Upper lobe of right lung (tissue), 1 donor: Measurements from ENCODE around the gene ZDHHC11. TPM values are rescaled to one million over a fixed set of nuclear protein-coding genes. Genes with fewer than 3 reads are reported as not detected.
A peak's percentile ranks its signal among the peaks of the same experiment; 100 is the strongest.
"Not testable (repeated sequence)": the region's sequence is repeated elsewhere in the genome, so short reads cannot be mapped to it uniquely, and the experiment has no call there.

Source experiments
- ATAC-seq: fragments of 200-7000 bp; cut with Tn5 transposase; one replicate; pipeline ENCODE4 v1.9.1; 2020; ENCODE audit warnings: mild to moderate bottlenecking, moderate library complexity
- DNase-seq: peaks from one replicate; pipeline ENCODE4 v3.0.0-alpha.2; 2020
- H3K27ac ChIP-seq: fragments of 200-600 bp; one replicate; pipeline ENCODE4 v1.8.0; 2022
- H3K27me3 ChIP-seq: fragments of 200-600 bp; one replicate; pipeline ENCODE4 v1.8.0; 2022; ENCODE audit warnings: mild to moderate bottlenecking
- H3K36me3 ChIP-seq: fragments of 200-600 bp; one replicate; pipeline ENCODE4 v1.8.0; 2022
- H3K4me1 ChIP-seq: fragments of 200-600 bp; one replicate; pipeline ENCODE4 v1.8.0; 2022
- H3K4me3 ChIP-seq: fragments of 200-600 bp; one replicate; pipeline ENCODE4 v1.8.0; 2022; ENCODE audit warnings: mild to moderate bottlenecking
- H3K9me3 ChIP-seq: fragments of 200-600 bp; one replicate; pipeline ENCODE4 v1.8.0; 2022
- intact Hi-C: fragments of 100-400 bp; cut with DNase I; formaldehyde crosslinking; loops from one replicate; pipeline ENCODE4 v1.11.0; 2022
- total RNA-seq: library from RNA; stranded (reverse); fragmentation: NEBNext Ultra II Directional; extraction: Animal tissue kit (Norgen Biotek cat#: 25700); gene quantifications from one replicate; pipeline ENCODE4 v1.2.1, GENCODE V29; 2021
- TF ChIP-seq, protein P1 (sequence below): fragments of 200-600 bp; IDR thresholded peaks from one replicate; pipeline ENCODE4 v1.8.0; 2022; ENCODE audit warnings: antibody characterized with exemption
- donor health status: DM: no; HTN: yes; CAD: no; lungs with severe emphysema.

Gene ZDHHC11
- total RNA-seq, 1 donor from 2014 or later, result 12.6 TPM

DNA sequence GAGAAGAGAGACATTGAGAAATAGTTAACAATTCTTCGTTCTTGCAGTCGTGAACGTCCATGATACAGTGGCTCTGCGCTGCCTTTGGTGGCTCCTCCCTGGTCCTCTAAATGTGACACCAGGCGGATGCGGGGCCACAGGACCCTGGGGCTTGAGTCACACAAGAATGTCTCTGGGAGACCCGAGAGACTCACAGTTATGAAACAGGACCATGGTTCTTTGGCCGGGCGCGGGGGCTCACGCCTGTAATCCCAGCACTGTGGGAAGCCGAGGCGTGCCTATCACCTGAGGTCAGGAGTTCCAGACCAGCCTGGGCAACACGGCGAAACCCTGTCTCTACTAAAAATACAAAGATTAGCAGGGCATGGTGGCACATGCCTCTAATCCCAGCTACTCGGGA lies 767 bp upstream of the ZDHHC11 start:
- Histone ChIP-seq H3K27ac (no peak overlapping the region), H3K27me3 (peaks cover 19% of the 10 kb centered on the region), H3K36me3 (no peaks in the 10 kb centered on the region), H3K4me1 (no peaks in the 10 kb centered on the region), H3K9me3 (no peaks in the 10 kb centered on the region), H3K4me3 (no peak overlapping the region)
- TF ChIP-seq, protein P1, sequence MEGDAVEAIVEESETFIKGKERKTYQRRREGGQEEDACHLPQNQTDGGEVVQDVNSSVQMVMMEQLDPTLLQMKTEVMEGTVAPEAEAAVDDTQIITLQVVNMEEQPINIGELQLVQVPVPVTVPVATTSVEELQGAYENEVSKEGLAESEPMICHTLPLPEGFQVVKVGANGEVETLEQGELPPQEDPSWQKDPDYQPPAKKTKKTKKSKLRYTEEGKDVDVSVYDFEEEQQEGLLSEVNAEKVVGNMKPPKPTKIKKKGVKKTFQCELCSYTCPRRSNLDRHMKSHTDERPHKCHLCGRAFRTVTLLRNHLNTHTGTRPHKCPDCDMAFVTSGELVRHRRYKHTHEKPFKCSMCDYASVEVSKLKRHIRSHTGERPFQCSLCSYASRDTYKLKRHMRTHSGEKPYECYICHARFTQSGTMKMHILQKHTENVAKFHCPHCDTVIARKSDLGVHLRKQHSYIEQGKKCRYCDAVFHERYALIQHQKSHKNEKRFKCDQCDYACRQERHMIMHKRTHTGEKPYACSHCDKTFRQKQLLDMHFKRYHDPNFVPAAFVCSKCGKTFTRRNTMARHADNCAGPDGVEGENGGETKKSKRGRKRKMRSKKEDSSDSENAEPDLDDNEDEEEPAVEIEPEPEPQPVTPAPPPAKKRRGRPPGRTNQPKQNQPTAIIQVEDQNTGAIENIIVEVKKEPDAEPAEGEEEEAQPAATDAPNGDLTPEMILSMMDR, result no peak
- intact Hi-C loops, result no loop called here
- ATAC-seq (no peak), DNase-seq (peak; percentile 47)

DNA sequence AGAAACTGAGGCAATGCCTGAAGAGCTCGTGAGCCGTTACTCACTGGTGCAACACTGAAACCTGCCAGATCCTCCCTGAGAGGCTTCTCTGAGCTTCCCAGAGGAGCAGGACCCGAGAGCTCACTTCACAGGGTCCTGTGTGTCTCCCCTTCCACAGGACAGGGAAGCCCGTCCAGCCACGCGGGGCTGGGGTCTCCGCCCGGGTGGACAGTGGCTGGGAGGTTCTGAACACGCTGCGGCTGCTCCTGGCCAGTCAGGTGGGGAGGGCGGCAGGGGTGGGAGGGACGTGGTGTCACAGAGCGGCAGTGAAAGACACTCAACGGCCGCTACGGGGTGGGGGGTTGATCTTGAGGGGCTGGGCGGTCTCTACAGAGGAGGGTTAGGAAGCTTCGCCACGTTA lies 290 bp upstream of the ZDHHC11 start:
- no peak overlapping the region for H3K4me3 ChIP-seq
- ATAC-seq (no peak), DNase-seq (peak; percentile 64)

DNA sequence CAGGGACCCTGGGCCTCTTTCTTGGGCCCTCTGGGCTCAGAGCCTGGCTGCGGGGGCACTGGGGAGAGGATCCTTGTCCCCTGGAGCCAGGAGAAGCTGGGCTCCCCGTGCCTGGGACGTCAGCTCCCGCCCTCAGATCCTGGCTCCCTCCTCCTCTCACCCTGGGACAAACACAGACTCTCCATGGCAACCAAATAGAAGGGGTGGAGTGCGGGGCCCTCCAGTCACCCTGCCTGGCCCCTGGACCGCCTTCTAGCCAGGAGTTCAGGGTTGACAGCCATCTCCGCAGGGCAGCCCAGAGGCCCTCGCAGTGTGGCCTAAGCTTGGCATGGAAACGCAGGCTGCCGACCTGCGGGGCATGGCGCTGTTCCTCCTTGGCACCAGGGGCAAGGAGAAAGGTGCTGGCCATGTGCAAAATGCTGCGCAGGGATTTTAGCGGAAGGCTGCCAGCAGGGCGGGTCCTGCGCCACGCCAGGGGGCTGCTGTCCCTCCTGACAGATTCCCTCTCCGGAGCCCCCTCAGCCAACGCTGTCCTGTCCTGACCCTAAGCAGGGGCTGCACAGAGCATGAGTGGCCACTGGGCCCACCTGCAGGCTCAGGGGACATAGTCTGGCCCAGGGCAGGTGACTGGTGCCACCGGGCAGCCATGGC lies 1.0 kb downstream of the ZDHHC11 start:
- Histone ChIP-seq H3K27ac (no peak overlapping the region), H3K27me3 (peaks cover 19% of the 10 kb centered on the region), H3K9me3 (no peaks in the 10 kb centered on the region), H3K4me3 (peak overlapping the region; percentile 21), H3K36me3 (no peaks in the 10 kb centered on the region), H3K4me1 (no peaks in the 10 kb centered on the region)
- DNase-seq (peak; percentile 64), ATAC-seq (peak; percentile 46)
- TF ChIP-seq, protein P1, result no peak
- intact Hi-C loops, result no loop called here

More for the DNA sequence above, 290 bp upstream of the ZDHHC11 start:
- no peaks in the 10 kb centered on the region for H3K4me1 ChIP-seq
- TF ChIP-seq, protein P1, result no peak
- intact Hi-C loops, result no loop called here
- no peaks in the 10 kb centered on the region for H3K9me3 ChIP-seq
- no peaks in the 10 kb centered on the region for H3K36me3 ChIP-seq
- H3K27ac ChIP-seq, result no peak overlapping the region
- peaks cover 19% of the 10 kb centered on the region for H3K27me3 ChIP-seq

DNA sequence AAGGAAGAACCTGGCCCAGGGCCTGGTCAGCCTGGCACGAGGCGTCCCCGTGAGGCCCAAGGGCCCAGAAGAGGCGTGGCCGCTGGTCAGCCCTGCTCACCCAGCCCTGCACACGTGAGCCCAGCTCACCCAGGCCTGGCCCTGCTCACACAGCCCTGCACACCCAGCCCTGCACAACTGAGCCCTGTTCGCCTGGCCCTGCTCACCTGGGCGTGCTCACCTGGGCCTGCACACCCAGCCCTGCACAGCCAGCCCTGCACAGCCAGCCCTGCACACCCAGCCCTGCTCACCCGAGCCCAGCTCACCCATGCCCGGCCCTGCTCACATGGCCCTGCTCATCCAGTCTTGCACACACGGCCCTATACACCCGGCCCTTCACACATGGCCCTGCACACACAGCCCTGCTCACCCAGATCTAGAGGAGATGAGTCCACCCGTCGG lies 2.1 kb downstream of the ZDHHC11 start:
- Histone ChIP-seq H3K36me3 (no peaks in the 10 kb centered on the region), H3K27me3 (peaks cover 19% of the 10 kb centered on the region), H3K4me1 (no peaks in the 10 kb centered on the region), H3K27ac (no peak overlapping the region), H3K4me3 (no peak overlapping the region), H3K9me3 (no peaks in the 10 kb centered on the region)
- intact Hi-C loops, result no loop called here
- TF ChIP-seq, protein P1, result no peak
- DNase-seq, result peak; percentile 54
- ATAC-seq, result no peak

DNA sequence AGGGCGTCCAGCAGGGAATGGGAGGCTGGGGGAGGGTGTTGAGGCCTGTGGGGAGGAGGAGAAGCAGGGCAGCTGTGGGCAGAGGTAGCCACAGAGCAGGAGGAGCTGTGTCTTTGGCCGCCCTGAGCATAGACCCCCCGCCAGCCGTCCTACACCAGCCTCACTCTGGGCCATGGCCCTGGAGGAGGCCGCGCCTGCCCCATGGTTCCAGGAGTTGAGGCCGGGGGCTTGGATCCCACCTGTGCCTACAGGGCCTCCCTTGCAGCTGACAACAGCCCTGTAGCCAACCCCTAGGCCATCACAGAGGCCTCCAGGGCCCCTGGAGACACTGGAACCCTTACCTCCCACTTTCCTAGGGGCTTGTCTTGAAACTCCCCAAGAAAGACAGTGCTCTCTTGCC lies 3.0 kb downstream of the ZDHHC11 start:
- intact Hi-C loops, ATAC-seq, H3K4me3 ChIP-seq, DNase-seq, H3K4me1 ChIP-seq, H3K9me3 ChIP-seq, H3K27ac ChIP-seq, H3K36me3 ChIP-seq: not testable (repeated sequence)
- peaks cover 19% of the 10 kb centered on the region for H3K27me3 ChIP-seq

DNA sequence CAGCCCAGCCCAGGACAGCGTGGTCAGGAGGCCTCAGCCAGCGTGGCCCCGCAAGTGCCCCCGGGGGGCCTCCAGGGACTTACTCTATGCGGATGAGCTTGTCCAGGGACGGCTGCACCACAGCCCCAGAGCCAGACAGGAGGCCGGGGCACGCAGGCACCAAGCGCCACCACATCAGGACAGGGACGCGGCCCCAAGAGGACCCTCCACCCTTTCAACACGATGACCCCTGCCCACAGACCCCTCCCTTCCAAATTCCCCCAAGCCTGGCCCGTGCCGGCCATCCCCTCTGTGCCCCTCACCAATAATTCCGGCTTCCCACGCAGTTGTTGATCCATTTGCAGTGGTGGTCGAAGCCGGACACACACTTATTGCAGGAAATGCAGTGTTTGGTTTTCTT lies 3.6 kb downstream of the ZDHHC11 start:
- intact Hi-C loops, H3K27ac ChIP-seq, H3K36me3 ChIP-seq, ATAC-seq, DNase-seq, H3K9me3 ChIP-seq, H3K4me1 ChIP-seq, H3K4me3 ChIP-seq: not testable (repeated sequence)
- peaks cover 19% of the 10 kb centered on the region for H3K27me3 ChIP-seq

DNA sequence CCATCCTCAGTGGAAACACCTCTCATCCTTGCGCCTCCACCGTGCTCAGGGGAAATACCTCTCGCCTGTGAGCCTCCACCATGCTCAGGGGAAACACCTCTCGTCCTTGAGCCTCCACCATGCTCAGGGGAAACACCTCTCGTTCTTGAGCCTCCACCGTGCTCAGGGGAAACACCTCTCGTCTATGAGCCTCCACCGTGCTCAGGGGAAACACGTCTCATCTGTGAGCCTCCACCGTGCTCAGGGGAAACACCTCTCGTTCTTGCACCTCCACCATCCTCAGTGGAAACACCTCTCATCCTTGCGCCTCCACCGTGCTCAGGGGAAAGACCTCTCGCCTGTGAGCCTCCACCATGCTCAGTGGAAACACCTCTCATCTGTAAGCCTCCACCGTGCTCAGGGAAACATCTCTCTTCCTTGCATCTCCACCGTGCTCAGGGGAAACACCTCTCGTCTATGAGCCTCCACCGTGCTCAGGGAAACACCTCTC lies 4.1 kb downstream of the ZDHHC11 start:
- H3K36me3 ChIP-seq, ATAC-seq, H3K4me1 ChIP-seq, H3K27ac ChIP-seq, H3K4me3 ChIP-seq, H3K9me3 ChIP-seq, intact Hi-C loops: not testable (repeated sequence)
- H3K27me3 ChIP-seq, result peaks cover 18% of the 10 kb centered on the region
- peak; percentile 60 for DNase-seq

DNA sequence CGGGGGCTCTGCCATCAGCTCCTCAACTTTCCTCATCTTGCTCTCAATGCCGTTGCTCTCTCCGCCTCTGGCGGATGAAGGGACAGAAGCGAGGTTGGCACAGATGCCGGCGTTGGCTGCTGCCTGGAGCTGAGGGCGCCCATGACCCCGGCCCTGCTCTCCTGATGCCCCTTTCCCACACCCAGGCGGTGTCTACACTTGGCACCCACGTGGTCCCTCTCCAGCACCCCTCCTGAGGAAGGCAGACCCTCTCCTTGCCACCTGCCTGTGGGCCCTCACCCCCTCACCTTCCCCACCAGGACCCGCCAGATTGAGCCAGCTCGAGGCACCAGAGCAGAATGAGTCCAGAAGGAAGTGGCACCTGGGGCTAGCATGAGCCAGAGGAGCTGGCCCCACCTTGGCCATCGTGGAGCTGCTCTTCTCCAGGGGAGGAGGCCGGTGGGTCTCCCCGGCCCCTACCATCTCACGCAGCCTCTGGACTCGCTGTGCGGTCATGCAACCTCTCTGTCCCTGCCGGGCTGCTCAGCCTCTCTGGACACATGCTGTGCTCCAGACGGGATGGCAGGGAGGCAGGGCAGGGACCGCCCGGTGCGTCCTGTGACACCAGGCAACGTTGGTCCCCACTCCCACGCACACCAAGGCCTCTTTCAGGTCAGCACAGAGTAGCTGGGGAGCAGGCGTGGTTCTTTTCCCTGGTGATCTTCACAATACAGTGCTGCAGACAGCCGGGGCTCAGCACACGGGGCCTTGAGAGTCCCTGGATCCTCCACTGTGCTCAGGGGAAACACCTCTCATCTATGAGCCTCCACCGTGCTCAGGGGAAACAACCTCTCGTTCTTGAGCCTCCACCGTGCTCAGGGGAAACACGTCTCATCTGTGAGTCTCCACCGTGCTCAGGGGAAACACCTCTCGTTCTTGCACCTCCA lies 4.8 kb downstream of the ZDHHC11 start:
- H3K4me3 ChIP-seq, H3K27ac ChIP-seq, ATAC-seq, H3K4me1 ChIP-seq, H3K36me3 ChIP-seq, H3K9me3 ChIP-seq, intact Hi-C loops, DNase-seq: not testable (repeated sequence)
- H3K27me3 ChIP-seq, result peaks cover 11% of the 10 kb centered on the region

DNA sequence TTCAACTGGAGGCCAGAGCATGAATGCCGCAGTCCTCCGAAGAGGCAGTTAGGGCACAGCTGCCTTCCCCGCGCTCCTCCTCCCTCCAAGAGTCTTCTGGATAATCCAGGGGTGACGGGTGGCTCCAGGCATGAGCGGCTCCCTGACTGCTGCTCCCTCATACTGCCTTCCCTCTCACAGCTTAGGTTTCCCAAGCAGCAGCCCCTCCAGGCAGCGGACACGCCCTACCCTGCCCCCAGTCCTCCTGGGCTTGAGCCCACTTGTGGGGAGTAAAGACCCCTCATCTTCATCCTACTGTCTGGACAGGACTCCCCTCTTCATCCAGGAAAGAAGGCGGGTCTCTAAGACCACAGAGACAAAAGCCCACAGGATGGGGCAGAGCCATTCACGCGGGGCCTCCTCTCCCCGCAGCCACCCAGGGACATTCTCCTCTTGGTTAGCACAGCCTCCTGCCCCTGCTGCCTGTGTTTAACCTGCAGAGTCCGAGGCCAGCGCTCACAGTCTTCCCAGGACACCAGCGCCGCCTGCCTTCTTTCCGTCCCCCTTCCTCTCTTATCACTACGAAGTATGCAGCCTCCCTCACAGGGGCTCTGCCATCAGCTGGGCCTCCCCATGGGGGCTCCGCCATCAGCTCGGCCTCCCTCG lies 5.6 kb downstream of the ZDHHC11 start:
- ATAC-seq, H3K36me3 ChIP-seq, H3K4me1 ChIP-seq, H3K27ac ChIP-seq, intact Hi-C loops, H3K27me3 ChIP-seq, H3K9me3 ChIP-seq, H3K4me3 ChIP-seq: not testable (repeated sequence)
- peak; percentile 61 for DNase-seq
